Naive B cell (primary cell): Measurements from ENCODE around the gene FITM1. TPM values are rescaled to one million over a fixed set of nuclear protein-coding genes. Genes with fewer than 3 reads are reported as not detected.

Experiments
- ATAC-seq, 2 donors: fragments of 150-1000 bp; cut with Tn5 transposase; 2 replicates each; pipeline ENCODE4 v1.10.0; 2021; ENCODE audit warnings: low read depth in 2 of 2, mild to moderate bottlenecking in 2 of 2, moderate library complexity in 2 of 2
- DNase-seq: peaks from one replicate; pipeline ENCODE4 v3.0.0; 2022
- H3K27ac Mint-ChIP-seq, 6 donors: one replicate each; pipeline ENCODE4 v1.8.0; 2020 to 2022; ENCODE audit warnings: mild to moderate bottlenecking in 6 of 6, mixed read lengths in 6 of 6, moderate library complexity in 5 of 6, inconsistent platforms in 2 of 6
- H3K27me3 Mint-ChIP-seq, 3 donors: one replicate each; pipeline ENCODE4 v1.8.0; 2021 to 2022; ENCODE audit warnings: mixed read lengths in 3 of 3, mild to moderate bottlenecking in 1 of 3
- H3K36me3 Mint-ChIP-seq, 2 donors: one replicate each; pipeline ENCODE4 v1.8.0; 2020 to 2022; ENCODE audit warnings: mixed read lengths in 2 of 2, inconsistent platforms in 1 of 2, mild to moderate bottlenecking in 1 of 2
- H3K4me1 Mint-ChIP-seq, 3 donors: one replicate each; pipeline ENCODE4 v1.8.0; 2020 to 2022; ENCODE audit warnings: mixed read lengths in 3 of 3, inconsistent platforms in 1 of 3, mild to moderate bottlenecking in 1 of 3, moderate library complexity in 1 of 3
- H3K4me3 Mint-ChIP-seq, 8 donors: one replicate each; pipeline ENCODE4 v1.8.0; 2020 to 2022; ENCODE audit warnings: mild to moderate bottlenecking in 8 of 8, mixed read lengths in 8 of 8, moderate library complexity in 8 of 8, inconsistent platforms in 2 of 8
- H3K9me3 Mint-ChIP-seq, 7 donors: one replicate each; pipeline ENCODE4 v1.8.0; 2020 to 2022; ENCODE audit warnings: mixed read lengths in 7 of 7, mild to moderate bottlenecking in 5 of 7, inconsistent platforms in 2 of 7, moderate library complexity in 1 of 7
- polyA plus RNA-seq, 6 donors: library from polyadenylated mRNA; unstranded; fragments of 300-500 nt; fragmentation: Illumina TruSeq; gene quantifications; one replicate each; pipeline ENCODE4 v1.2.3, GENCODE V29; 2021; ENCODE audit warnings: low read depth in 6 of 6

Gene FITM1
- 1 to 10 TPM in 1 of 6 donors, under 1 TPM in 4, not detected in 1; 0.29 to 1.4 (median 0.53) TPM for polyA plus RNA-seq

- no peaks in the 10 kb centered on the region for H3K27me3 Mint-ChIP-seq
- no peaks in the 10 kb centered on the region for H3K36me3 Mint-ChIP-seq
- peak within 1 kb of the TSS in 1 of 8 donors; percentile 15 for H3K4me3 Mint-ChIP-seq
- ATAC-seq (no peak), DNase-seq (no peak)
- peaks cover 20 to 34% (median 26%) of the 10 kb centered on the region in 3 donors for H3K4me1 Mint-ChIP-seq
- H3K9me3 Mint-ChIP-seq = no peaks in the 10 kb centered on the region
- H3K27ac Mint-ChIP-seq = peak within 1 kb of the TSS in 1 of 6 donors; percentile 78
These were observed at the start of gene FITM1 for GRCh38 chr14:24130380-24130716. Gene FITM1 (plus strand): TSS chr14:24130659. CDS start chr14:24131564, 905 bp downstream.

- ATAC-seq (peak; percentile 93 to 95), DNase-seq (peak; percentile 70)
- Mint-ChIP-seq H3K27ac (peak overlapping the region in 4 of 6 donors; percentile 56 to 88 (median 84)), H3K4me3 (peak overlapping the region; percentile 79 to 95 (median 90)), H3K4me1 (peaks cover 39 to 58% (median 43%) of the 10 kb centered on the region in 3 donors), H3K9me3 (no peaks in the 10 kb centered on the region), H3K27me3 (no peaks in the 10 kb centered on the region), H3K36me3 (no peaks in the 10 kb centered on the region)
These were observed 49.3 kb upstream of the FITM1 start for GRCh38 chr14:24080888-24081738.

DNA sequence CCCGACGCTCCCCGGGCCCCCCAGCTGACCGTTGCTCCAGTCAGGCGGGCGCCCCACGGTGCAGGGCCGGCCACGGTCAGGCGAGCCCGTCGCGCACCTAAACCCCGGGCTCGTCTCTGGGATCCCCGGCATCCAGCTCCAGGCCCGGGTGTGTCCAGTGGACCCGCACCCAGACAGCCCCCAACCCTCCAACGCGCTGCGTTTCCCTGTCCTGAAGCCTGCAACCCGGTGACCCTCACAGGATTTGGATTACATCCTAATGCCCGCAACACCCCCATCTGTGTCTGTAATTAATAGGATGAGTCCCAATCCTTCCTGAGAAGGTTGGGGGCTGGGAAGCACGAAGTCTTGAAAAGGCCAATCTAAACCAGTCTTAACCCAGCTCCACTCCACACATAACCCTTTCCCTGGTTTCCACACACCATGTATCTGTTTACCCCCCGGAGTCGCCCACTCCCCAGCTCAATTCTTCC is 48.7 kb upstream of the FITM1 start:
- H3K4me1 Mint-ChIP-seq = peaks cover 34 to 51% (median 37%) of the 10 kb centered on the region in 3 donors
- no peaks in the 10 kb centered on the region for H3K36me3 Mint-ChIP-seq
- DNase-seq (no peak), ATAC-seq (no peak)
- H3K4me3 Mint-ChIP-seq = peak overlapping the region; percentile 79 to 96 (median 88)
- H3K27me3 Mint-ChIP-seq = no peaks in the 10 kb centered on the region
- H3K9me3 Mint-ChIP-seq = no peaks in the 10 kb centered on the region
- H3K27ac Mint-ChIP-seq = peak overlapping the region in 5 of 6 donors; percentile 63 to 96 (median 87)

DNA sequence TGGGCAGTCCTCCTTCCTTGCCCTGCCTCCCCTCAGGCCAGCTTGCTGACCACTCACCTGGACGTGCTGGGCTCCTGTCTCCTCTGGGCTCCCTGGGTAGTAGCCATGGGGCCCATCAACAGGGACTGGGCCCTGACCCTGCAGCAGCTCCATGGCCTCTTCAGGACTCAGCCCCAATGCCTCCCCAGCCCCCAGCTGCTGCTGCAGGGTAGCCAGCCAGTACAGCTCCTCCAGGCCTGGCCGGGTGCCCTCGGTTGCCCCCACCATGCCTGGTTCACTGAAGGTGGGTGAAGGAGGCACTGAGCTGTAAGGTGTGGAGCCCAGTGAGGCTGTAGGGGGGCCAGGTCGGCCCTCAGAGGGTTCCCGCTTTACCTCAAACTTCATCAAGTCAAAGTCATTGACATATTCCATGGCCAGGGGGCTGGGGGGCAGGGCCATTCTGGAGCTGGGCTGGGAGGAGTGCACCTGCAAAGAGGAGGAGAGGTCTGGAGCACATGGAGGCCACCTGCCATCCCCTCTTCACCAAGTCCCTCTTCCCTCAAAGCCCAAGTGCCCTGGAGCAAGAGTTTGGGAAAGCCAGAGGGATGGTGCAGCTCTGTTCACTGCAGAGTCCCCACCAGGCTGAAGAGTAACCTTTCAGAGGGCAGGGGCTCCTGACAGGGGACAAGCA is 47.9 kb upstream of the FITM1 start:
- Mint-ChIP-seq H3K27me3 (no peaks in the 10 kb centered on the region), H3K4me3 (peak overlapping the region; percentile 79 to 96 (median 88))
- ATAC-seq = no peak

DNA sequence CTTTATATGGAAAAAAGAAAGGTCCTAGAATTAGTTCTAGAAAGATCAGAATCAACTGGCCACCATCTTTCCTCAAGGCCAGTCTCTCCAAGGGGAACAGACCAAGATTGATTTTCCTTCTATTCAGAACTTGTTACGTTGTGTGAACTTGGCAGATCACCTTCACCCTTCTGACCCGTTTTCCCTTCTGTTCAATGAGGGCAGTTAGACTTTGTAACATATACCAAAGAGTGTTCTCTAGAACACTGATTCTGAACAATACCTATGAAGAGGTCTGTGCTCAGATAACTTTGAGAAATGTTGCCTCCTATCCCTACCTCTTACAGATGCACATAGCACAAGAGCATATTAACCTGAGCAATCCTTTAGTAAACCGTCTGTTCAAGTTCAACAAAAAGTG is 47.0 kb upstream of the FITM1 start:
- H3K27ac Mint-ChIP-seq = no peak overlapping the region

More for the DNA sequence above, 47.9 kb upstream of the FITM1 start:
- no peak for DNase-seq
- H3K27ac Mint-ChIP-seq = peak overlapping the region in 5 of 6 donors; percentile 16 to 96 (median 87)
- H3K4me1 Mint-ChIP-seq = peaks cover 34 to 43% (median 37%) of the 10 kb centered on the region in 3 donors
- H3K36me3 Mint-ChIP-seq = no peaks in the 10 kb centered on the region
- H3K9me3 Mint-ChIP-seq = no peaks in the 10 kb centered on the region

DNA sequence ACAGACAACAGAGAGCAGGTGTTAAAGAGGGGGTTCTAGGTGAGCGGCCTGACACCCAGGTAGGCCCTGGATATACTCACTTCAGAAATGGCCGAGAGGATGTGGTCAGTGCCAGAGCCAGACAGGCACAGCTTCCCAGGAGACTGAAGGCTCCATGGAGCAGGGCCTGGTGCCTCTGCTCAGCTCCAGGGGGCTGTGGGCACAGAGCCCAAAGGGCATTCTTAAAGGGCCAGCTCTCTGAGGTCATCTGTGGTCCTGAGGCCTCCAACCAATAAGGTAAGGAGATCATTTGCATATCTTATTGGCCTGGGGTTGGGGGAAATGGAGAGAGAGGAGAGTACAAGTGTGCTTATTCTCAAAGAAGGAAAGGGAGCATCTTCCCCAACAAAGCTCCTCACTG is 46.0 kb upstream of the FITM1 start:
- ATAC-seq (no peak), DNase-seq (no peak)
- H3K4me3 Mint-ChIP-seq = peak overlapping the region in 1 of 8 donors; percentile 72
- no peaks in the 10 kb centered on the region for H3K36me3 Mint-ChIP-seq
- H3K4me1 Mint-ChIP-seq = peaks cover 25 to 34% (median 31%) of the 10 kb centered on the region in 3 donors
- no peaks in the 10 kb centered on the region for H3K27me3 Mint-ChIP-seq
- no peaks in the 10 kb centered on the region for H3K9me3 Mint-ChIP-seq
- peak overlapping the region in 2 of 6 donors; percentile 23 to 54 for H3K27ac Mint-ChIP-seq

More for the DNA sequence above, 47.0 kb upstream of the FITM1 start:
- Mint-ChIP-seq H3K4me1 (peaks cover 31 to 40% (median 37%) of the 10 kb centered on the region in 3 donors), H3K9me3 (no peaks in the 10 kb centered on the region), H3K27me3 (no peaks in the 10 kb centered on the region), H3K36me3 (no peaks in the 10 kb centered on the region), H3K4me3 (peak overlapping the region in 1 of 8 donors; percentile 72)
- ATAC-seq = no peak
- no peak for DNase-seq

DNA sequence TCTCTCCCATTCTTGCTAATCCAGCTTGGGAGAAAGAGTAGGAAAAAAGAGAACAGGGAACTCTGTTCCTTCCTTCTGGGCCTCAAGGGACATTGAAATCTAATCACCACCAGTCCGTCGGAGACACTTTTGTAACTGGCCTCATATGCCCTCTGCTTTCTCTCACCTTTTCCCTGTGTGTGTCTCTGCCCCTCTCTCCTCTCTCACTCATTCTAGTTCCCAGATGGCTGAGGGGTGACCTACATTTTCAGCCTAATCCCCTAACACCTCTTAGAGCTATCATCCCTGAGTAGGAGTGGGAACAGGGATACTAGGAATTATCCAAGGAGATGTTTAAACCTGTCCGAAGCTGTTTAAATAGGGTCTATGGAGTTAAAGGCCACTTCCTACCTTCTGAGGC is 45.2 kb upstream of the FITM1 start:
- H3K36me3 Mint-ChIP-seq = no peaks in the 10 kb centered on the region
- H3K9me3 Mint-ChIP-seq = no peaks in the 10 kb centered on the region
- peaks cover 25 to 33% (median 26%) of the 10 kb centered on the region in 3 donors for H3K4me1 Mint-ChIP-seq
- ATAC-seq (no peak), DNase-seq (no peak)
- peak overlapping the region in 2 of 8 donors; percentile 25 to 36 for H3K4me3 Mint-ChIP-seq
- H3K27me3 Mint-ChIP-seq = no peaks in the 10 kb centered on the region
- H3K27ac Mint-ChIP-seq = peak overlapping the region in 3 of 6 donors; percentile 2 to 65 (median 17)

GRCh38 chr14:24086193-24086955 is 44.1 kb upstream of the FITM1 start:
- Mint-ChIP-seq H3K4me1 (peaks cover 24 to 32% (median 24%) of the 10 kb centered on the region in 3 donors), H3K27ac (no peak overlapping the region), H3K27me3 (no peaks in the 10 kb centered on the region), H3K4me3 (no peak overlapping the region), H3K36me3 (no peaks in the 10 kb centered on the region), H3K9me3 (no peaks in the 10 kb centered on the region)
- ATAC-seq (no peak), DNase-seq (no peak)

GRCh38 chr14:24087004-24087403 is 43.5 kb upstream of the FITM1 start:
- Mint-ChIP-seq H3K36me3 (no peaks in the 10 kb centered on the region), H3K9me3 (no peaks in the 10 kb centered on the region), H3K27me3 (no peaks in the 10 kb centered on the region), H3K4me3 (peak overlapping the region in 1 of 8 donors; percentile 59), H3K27ac (no peak overlapping the region), H3K4me1 (peaks cover 20 to 28% (median 20%) of the 10 kb centered on the region in 3 donors)
- DNase-seq (no peak), ATAC-seq (no peak)

- H3K27ac Mint-ChIP-seq = no peak overlapping the region
- ATAC-seq = no peak
These were observed 42.4 kb upstream of the FITM1 start for GRCh38 chr14:24088095-24088494.

GRCh38 chr14:24089890-24090289 is 40.6 kb upstream of the FITM1 start:
- Mint-ChIP-seq H3K4me1 (peaks cover 18 to 35% (median 21%) of the 10 kb centered on the region in 3 donors), H3K4me3 (peak overlapping the region in 1 of 8 donors; percentile 83), H3K36me3 (peaks cover 0 to 5% of the 10 kb centered on the region in 2 donors), H3K9me3 (no peaks in the 10 kb centered on the region), H3K27ac (no peak overlapping the region), H3K27me3 (no peaks in the 10 kb centered on the region)
- DNase-seq (no peak), ATAC-seq (no peak)

More at GRCh38 chr14:24088095-24088494, 42.4 kb upstream of the FITM1 start:
- Mint-ChIP-seq H3K4me3 (no peak overlapping the region), H3K27me3 (no peaks in the 10 kb centered on the region), H3K9me3 (no peaks in the 10 kb centered on the region), H3K36me3 (no peaks in the 10 kb centered on the region), H3K4me1 (peaks cover 15 to 31% (median 17%) of the 10 kb centered on the region in 3 donors)
- no peak for DNase-seq

GRCh38 chr14:24092110-24092504 is 38.4 kb upstream of the FITM1 start:
- DNase-seq (no peak), ATAC-seq (no peak)
- Mint-ChIP-seq H3K27ac (peak overlapping the region in 2 of 6 donors; percentile 12 to 82), H3K27me3 (no peaks in the 10 kb centered on the region), H3K4me3 (peak overlapping the region in 6 of 8 donors; percentile 20 to 100 (median 98)), H3K36me3 (peaks cover 0 to 6% of the 10 kb centered on the region in 2 donors), H3K4me1 (peaks cover 36 to 54% (median 38%) of the 10 kb centered on the region in 3 donors), H3K9me3 (no peaks in the 10 kb centered on the region)
